GM18867 (cell line): ENCODE data around the gene DSP.

Experiments used
- ATAC-seq: cut with Tn5 transposase; IDR thresholded peaks from one replicate; pipeline ENCODE4 v1.9.1; 2021; ENCODE audit warnings: mild to moderate bottlenecking, moderate library complexity; ENCODE audit not compliant: unreplicated experiment

DSP gene

GRCh38 chr6:7534192-7534591, 7.3 kb upstream of the DSP start:
- ATAC-seq: no peak

DNA sequence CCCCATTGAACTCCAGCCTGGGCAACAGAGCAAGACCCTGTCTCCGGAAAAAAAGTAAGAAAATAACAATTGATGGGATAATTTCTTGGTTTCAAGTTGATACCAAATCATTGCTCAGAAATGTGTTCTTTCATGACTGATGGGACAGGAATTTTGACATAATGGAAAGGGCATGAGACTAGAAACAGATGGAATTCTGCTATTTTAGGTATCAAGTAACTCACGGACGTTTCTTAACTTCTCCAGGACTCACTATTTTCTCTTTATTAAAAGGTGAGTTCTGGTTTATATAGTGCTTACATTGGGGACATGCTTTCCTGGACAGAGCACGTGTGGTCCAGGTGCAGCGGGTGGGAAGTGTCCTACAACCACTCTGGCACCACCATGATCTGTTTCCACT, 6.0 kb upstream of the DSP start:
- ATAC-seq: no peak

GRCh38 chr6:7537565-7538174, 3.8 kb upstream of the DSP start:
- no peak for ATAC-seq

- ATAC-seq: no peak
Observed at GRCh38 chr6:7538484-7538883, 3.0 kb upstream of the DSP start.

DNA sequence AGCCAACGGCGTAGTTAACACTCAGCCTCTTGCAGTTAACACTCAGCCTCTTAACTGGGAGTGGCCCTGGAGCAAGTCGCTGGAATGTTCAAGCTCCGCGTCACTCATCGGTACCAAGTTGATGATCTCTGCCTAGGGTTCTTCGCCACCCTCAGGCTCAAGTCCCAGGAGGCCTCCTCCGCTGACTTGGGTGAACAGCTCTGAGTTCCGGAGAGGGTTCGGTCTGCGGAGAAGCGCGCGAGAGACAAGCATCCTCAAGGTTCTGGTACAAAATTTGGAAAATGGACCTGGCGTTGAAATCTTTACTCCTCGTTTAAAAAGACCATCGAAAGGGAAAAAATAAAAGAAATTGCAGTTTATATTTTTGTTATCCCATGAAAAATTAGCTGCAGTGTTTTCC, 876 bp upstream of the DSP start:
- no peak for ATAC-seq

GRCh38 chr6:7542065-7542873, 798 bp downstream of the DSP start:
- ATAC-seq: no peak

DNA sequence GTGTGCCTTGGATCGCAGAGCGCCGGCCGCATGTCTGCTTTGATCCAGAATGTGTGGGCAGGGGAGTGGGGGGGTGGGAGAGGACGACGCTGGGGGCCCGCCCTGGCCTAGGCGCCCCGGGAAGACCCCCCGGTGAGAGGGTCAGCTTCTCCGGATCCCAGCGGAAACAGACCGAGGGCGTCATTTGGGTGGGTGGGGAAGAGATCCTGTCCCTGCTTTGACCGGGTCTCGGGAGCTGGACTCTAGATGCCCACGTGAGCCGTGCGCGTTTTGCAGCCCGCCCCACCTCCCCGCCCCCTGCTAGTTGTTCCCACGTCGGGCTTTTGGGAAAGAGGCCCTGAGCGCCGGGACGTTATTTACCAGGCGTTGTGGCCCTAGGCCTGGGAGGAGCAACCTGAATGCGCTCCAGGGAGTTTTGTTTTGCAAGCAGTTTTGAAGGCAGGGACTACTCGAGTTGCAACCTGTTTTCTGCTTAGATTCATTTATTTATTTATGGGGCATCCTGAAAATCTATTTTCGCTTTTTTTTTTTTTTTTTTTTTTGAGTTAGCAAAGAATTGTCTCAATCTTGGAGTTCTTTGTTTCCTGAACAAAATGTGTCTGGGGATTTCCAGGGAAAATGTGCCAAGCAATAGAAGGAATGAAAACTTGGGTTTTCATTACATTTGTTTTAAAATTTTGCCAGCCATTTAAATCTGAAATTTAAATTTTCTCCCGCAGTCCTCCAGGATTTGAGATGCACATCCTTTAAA, 1.6 kb downstream of the DSP start:
- no peak for ATAC-seq

DNA sequence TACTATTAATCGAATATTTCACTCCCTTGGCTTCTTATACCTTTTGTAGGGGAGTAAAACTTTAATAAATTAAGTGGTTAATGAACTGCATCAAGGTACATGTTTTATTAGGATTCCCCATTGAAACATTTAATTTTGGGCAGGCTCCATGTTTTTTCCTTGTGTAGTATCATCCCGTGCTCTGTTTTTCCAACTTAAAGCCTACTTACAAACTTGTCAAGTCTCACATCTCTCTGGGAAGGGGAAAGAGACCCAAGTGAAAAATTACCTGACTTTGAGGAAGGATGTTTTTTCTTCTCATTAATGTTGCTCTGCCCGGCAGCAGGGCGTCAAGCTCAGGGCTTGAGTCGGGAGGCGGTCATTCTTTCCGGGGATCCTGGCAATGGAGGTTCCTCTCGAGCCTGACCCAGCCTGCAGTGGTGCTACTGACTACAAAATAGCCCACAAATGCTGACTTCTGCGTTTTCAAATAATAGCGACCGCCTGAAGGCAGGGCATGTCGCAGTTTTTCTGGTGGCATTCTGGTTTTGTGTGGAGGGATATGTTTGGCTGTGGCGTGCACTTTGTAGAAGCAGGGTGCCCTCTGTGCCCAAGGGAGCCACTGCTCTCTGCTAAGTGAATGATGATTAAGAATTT, 2.4 kb downstream of the DSP start:
- ATAC-seq: no peak

DNA sequence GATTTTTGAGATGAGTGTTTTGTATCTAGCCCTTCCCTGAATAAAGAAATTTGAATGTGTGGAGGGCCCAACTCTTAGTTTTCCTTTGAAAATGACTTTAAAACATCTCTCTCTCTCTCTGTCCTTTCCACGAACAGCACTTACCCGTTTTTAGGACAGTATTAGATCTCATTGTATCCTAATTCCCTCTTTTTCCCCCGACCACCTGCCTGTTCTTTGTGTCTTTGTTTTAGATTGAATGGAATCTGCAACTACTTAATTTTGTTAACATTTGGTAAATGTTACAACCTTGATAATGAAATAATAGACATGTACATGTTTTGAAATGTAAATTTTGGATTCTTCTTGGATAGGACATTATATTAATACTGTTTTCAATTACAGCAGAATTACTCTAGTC, 3.1 kb downstream of the DSP start:
- no peak for ATAC-seq

DNA sequence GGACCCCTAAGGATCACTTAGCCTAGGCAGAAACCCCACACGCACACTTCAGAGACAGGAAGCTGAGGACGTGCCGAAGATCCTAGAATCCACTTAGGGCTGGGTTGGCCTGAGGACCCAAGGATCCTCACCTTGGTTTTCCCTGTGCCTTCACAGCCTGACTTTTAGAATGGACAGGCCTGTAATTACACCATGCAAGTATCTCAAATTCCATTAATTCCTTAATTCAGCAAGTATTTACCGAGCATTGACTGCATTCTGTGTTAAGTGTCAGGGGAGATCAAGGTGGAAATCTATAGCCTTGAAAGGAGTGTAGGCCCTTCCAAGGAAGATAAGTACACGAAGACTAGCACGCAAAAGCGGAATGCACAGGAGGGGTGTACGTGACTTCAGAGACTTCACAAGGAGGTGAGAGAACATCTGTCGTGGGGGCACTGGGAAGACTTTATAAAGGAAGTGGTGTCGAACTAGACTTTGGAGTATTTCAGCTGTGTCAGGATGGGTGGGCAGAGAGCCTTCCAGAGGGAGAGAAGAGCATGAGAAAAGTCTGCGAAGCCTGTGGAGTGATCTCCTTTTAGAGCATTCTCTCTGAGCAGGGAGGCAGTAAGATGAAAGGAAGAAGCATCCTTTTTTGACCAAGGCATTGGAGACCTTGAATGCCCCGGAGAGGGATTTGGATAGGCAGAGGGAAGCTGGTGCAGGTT, 4.0 kb downstream of the DSP start:
- ATAC-seq: no peak

DNA sequence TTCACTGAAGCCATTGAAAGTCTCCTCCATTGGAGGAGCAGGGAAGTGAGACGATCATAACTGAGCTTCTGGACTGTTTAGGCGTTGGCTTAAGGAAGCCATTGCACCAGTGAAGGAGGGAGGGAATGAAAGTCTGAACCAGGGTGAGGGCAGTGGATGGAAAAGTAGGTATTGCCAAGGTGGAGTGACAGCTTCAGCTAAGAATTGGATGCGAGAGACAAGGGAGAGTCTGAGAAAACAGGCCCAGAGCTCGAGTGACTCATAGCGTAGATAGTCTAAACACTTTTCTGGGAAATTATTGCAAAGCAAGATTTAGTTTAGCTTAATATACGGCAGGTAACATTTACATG, 4.5 kb downstream of the DSP start:
- no peak for ATAC-seq

DNA sequence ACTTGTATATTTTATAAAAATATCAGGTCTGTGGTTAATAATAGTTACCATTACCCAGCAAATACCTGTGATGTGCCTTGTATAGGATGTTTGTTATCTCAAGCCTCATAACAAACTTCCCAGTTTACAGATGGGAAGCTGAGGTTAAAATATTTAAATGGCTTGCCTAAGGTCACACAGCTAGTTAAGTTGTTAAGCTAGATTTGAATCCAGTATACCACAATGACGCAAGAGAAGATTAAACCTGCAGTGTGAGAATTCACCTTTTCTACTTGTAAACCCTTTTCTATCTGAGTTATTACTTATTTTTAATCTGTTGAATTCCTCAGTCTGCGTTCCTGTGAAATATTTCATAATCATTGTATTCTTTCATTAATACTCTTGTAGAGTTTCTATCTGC, 4.9 kb downstream of the DSP start:
- ATAC-seq: no peak

DNA sequence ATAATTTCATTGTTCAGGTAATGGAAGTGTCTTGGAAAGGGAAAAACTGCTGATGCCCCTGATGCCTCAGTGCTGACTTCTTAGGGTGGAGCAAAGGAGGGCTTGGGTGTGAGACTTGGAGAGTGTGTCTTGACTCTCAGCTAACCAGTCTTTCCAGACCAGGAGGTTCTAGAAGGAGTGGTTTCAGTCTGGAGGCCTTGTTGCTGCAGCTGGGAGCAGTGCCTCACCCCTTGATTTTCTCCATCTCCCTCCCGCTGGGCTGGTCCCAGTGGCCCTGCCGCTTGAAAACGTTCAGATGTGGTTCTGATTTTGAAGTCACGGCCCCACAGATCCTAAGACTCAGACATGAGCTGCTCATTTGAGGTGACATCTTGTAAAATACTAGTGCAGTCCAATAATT, 5.4 kb downstream of the DSP start:
- no peak for ATAC-seq

DNA sequence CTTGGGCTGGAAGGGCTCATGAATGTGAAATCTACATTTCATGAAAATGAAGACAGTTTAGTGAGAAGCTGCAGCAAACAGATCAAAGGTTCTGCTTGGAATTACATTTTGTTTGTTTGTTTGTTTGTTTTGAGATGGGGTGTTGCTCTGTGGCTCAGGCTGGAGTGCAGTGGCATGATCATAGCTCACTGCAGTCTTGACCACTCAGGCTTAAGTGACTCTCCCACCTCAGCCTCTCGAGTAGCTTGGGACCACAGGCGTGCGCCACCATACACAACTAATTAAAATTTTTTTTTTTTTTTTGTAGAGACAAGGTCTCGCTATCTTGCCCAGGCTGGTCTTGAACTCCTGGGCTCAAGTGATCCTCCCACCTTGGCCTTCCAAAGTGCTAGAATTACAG, 5.8 kb downstream of the DSP start:
- ATAC-seq: no peak

DNA sequence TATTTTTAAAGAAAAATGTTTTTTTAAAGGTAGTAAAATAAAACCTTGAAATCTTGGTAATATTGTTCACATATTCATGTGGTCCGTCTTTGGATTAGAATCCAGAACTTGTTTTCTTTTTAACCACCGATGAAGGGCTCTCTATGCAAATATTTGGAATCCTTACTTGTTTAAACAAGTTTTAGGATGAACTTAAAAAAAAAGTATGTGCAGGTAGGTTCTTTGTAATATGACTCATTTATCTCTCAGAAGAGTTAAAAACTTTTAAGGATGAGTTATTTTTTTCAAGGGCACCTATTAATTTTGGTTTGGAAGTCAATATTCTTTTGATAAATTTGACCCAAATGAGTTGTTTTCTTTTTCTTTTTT, 8.9 kb downstream of the DSP start:
- ATAC-seq: no peak

DNA sequence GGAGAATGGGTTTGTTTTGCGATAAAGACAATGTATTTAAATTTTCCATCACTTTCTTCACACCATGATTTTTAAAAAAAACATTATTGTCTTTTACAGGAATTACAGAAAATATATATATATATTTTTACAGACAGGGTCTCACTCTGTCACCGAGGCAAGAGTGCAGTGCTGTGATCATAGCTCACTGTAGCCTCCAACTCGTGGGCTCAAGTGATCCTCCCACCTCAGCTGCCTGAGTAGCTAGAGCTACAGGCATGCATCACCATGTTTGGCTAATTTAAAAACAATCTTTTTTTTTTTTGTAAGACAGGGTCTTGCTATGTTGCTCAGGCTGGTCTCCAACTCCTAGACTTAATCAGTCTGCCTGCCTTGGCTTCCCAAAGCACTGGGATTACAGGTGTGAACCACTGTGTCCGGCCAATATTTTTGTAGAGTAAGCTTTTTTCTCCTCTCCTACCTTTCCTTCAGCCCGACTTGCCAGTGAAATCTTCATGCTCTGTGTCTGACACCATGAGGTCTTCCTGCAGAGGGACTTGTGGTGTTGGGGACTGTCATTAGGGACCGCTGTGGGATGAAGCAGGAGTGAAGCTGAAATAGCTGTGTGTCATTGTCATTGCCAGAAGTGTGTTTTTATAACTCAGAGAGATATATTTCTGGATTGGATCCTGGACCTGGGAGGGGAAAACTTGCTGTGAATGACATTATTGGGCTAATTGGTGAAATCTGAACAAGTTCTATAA, 13.2 kb downstream of the DSP start:
- no peak for ATAC-seq

GRCh38 chr6:7555671-7556070, 14.2 kb downstream of the DSP start:
- ATAC-seq: no peak

DNA sequence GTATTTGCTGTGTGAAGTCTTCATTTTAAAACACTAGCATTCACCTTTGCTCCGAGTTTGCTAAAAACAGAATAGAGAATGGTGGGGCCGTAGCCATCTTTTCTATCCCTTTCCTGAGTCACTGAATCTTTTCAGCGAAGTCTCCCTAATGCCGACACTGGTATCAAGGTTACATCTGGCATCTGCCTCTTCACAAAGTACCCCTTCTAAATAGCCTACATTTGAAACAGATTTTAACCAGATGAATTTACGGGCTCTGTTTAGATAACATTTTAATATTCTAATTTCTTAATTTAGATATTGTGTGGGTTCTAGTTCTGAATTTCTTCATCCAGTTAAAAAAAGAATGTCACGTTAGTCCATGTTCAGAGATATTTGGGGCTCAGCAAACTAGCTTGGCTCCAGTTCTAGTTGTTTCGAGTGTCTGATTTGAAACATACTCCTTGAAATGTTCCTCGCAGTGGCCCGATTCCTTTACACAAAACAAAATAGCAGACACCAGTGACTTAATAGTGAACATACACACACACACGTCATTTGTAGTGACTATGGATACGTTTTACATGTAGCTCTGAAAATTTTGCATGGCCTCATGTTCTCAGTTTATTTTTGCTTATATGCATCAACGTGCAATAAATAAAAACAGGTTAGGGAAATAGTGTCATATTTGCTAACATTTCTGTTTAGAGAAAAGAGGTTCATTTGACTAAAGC, 15.1 kb downstream of the DSP start:
- ATAC-seq: no peak

DNA sequence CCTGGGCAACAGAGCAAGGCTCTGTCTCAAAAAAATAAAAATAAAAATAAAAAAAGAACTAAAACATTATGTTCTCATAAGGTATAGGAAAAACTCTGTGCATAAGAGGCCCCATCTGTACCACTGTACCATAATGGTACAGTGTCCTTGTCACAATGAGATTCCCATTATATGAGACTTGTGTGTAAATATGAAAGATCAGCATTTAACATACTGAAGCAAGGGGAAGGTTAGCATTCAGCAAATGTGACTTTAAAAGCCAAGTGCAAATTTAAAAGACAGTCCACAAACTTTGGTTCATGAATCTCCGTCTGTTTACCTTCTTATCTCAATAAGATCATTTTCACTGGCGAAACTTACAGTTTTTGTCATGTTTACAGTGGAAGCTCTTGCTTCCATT, 16.2 kb downstream of the DSP start:
- no peak for ATAC-seq

DNA sequence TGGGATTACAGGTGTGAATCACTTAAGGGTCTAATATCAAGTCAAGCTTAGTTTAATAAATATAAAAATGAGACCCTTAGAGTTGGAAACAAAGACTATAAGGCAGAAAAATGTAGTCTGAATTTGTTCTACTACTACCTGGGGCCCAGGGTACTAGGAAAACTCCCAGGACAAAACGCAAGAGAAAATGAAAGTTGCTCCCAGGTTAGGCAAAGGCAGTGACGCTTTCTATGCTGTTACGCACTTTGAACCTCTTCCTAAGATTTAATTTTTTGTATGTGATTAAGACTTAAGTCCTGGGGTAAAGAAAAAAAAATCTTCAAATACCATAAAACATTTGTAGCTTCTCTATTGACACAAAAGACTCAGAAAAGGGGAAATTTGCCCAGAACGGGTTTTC, 17.3 kb downstream of the DSP start:
- no peak for ATAC-seq
